Fibroblast of gingiva (primary cell): ENCODE results near the gene CYP2R1.

Source experiments
- DNase-seq: peaks from one replicate; pipeline ENCODE4 v3.0.0-alpha.2; 2011; ENCODE audit warnings: low read depth

The CYP2R1 gene

GRCh38 chr11:14892036-14892556, at the start of gene CYP2R1:
CYP2R1 (minus strand) TSS chr11:14892231; CDS start chr11:14892205, 26 bp downstream.
- peak; percentile 97 for DNase-seq

GRCh38 chr11:14938936-14939335, 46.9 kb upstream of the CYP2R1 start:
- DNase-seq, result no peak

- DNase-seq, result no peak
Measured at GRCh38 chr11:14934641-14935351, 42.8 kb upstream of the CYP2R1 start.

GRCh38 chr11:14932447-14932846, 40.4 kb upstream of the CYP2R1 start:
- DNase-seq, result no peak

- no peak for DNase-seq
Measured at GRCh38 chr11:14930369-14930768, 38.3 kb upstream of the CYP2R1 start.

- DNase-seq, result peak; percentile 18
Measured at GRCh38 chr11:14927146-14927545, 35.1 kb upstream of the CYP2R1 start.

- DNase-seq, result no peak
Measured at GRCh38 chr11:14924318-14924717, 32.3 kb upstream of the CYP2R1 start.

GRCh38 chr11:14916403-14916802, 24.4 kb upstream of the CYP2R1 start:
- peak; percentile 63 for DNase-seq

GRCh38 chr11:14914536-14914935, 22.5 kb upstream of the CYP2R1 start:
- DNase-seq, result no peak

- peak; percentile 57 for DNase-seq
Measured at GRCh38 chr11:14908214-14908880, 16.3 kb upstream of the CYP2R1 start.

GRCh38 chr11:14907411-14908213, 15.6 kb upstream of the CYP2R1 start:
- peak; percentile 19 for DNase-seq

GRCh38 chr11:14906993-14907392, 15.0 kb upstream of the CYP2R1 start:
- no peak for DNase-seq

GRCh38 chr11:14906578-14906977, 14.5 kb upstream of the CYP2R1 start:
- no peak for DNase-seq

GRCh38 chr11:14905104-14906033, 13.3 kb upstream of the CYP2R1 start:
- peak; percentile 16 for DNase-seq

- peak; percentile 62 for DNase-seq
Measured at GRCh38 chr11:14904745-14905103, 12.7 kb upstream of the CYP2R1 start.

GRCh38 chr11:14902650-14903350, 10.8 kb upstream of the CYP2R1 start:
- peak; percentile 14 for DNase-seq

GRCh38 chr11:14898906-14899305, 6.9 kb upstream of the CYP2R1 start:
- DNase-seq, result no peak

GRCh38 chr11:14898355-14898754, 6.3 kb upstream of the CYP2R1 start:
- DNase-seq, result no peak

GRCh38 chr11:14894657-14895598, 2.9 kb upstream of the CYP2R1 start:
- peak; percentile 66 for DNase-seq

- DNase-seq, result no peak
Measured at GRCh38 chr11:14892577-14892976, 546 bp upstream of the CYP2R1 start.
